GM13976 (cell line): ENCODE measurements around the gene SCN11A.

ENCODE experiments used
- DNase-seq: peaks from one replicate; pipeline ENCODE4 v3.0.0; 2012; ENCODE audit warnings: low spot score
- CTCF ChIP-seq: IDR thresholded peaks from 2 replicates; pipeline ENCODE4 v1.5.1; 2012; ENCODE audit warnings: borderline replicate concordance, mild to moderate bottlenecking; ENCODE audit not compliant: insufficient read depth; ENCODE audit errors: extremely low read depth, missing control alignments, control extremely low read depth
- in situ Hi-C: fragments of 300-500 bp; cut with MboI; formaldehyde crosslinking; loops from one replicate; pipeline ENCODE4 v1.12.0; 2022; ENCODE audit warnings: low sequenced_read_pairs, mixed read lengths, inconsistent platforms; ENCODE audit not compliant: unreplicated experiment

The SCN11A gene

GRCh38 chr3:39015418-39015817 lies 36.3 kb downstream of the SCN11A start:
- no peak for TF ChIP-seq CTCF
- in situ Hi-C loops = no loop called here
- no peak for DNase-seq

GRCh38 chr3:39013921-39014509 lies 37.7 kb downstream of the SCN11A start:
- no peak for TF ChIP-seq CTCF
- DNase-seq = no peak
- in situ Hi-C loops = no loop called here

GRCh38 chr3:39013289-39013688 lies 38.5 kb downstream of the SCN11A start:
- no peak for TF ChIP-seq CTCF
- in situ Hi-C loops = no loop called here
- no peak for DNase-seq

- TF ChIP-seq CTCF = no peak
- in situ Hi-C loops = no loop called here
- DNase-seq = no peak
These were observed 40.5 kb downstream of the SCN11A start for GRCh38 chr3:39011191-39011736.

- DNase-seq = no peak
- in situ Hi-C loops = no loop called here
- TF ChIP-seq CTCF = no peak
These were observed 46.4 kb downstream of the SCN11A start for GRCh38 chr3:39005295-39005694.
